HPDE6-E6E7 (cell line): ENCODE results near the gene EIF1B.

Experiments
- DNase-seq: peaks from one replicate; pipeline ENCODE4 v3.0.0; 2011; ENCODE audit warnings: missing footprints; ENCODE audit errors: extremely low spot score

Gene EIF1B

DNA sequence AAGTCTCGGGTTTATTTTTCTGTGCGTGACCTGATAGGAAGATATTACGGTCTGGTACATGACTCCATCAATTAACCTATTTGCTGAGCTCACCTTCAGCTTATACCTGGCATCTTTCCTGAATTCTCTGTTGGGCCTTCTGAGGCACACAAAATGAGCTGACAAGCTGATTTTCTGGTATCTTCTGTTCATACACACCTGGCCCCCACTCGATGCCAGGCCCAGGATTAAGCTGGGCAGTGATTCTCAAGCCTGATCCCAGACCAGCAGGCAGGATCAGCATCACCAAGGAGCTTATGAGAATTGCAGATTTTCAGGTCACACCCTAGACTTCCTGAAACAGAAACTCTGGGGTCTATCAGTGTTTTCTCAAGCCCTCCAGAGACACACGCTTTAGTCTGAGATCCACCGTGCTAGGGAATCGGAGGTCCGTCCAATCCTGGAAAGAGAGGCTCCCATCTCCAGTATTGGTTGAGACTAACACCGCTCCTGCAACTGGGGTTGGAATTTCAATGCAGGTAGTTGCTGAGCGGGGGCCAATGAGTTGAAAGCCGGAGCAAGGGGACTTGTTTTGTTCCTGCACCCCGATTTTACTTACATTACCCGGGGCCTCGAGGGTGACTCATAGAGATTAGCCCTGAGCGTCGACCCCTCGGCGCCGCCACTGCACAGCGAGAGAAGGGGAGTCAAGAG is 636 bp upstream of the EIF1B start:
- DNase-seq = no peak

- no peak for DNase-seq
These were observed 603 bp downstream of the EIF1B start for GRCh38 chr3:40309925-40310695.

DNA sequence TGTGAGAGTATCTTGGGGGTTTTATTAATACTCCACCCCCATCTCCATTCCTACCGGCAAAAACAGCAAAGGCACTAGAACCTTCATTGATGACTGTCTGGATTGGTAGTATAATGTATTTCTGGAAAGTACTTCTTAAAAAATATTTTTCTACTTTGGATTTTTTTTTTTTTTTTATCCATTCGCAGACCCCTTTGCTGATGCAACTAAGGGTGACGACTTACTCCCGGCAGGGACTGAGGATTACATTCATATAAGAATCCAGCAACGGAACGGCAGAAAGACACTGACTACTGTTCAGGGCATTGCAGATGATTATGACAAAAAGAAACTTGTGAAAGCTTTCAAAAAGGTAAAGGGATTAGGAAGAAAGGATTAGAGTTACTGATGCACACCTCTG is 1.2 kb downstream of the EIF1B start:
- DNase-seq = no peak

GRCh38 chr3:40312661-40313226 is 3.2 kb downstream of the EIF1B start:
- DNase-seq = no peak

GRCh38 chr3:40313975-40314860 is 4.7 kb downstream of the EIF1B start:
- no peak for DNase-seq

- DNase-seq = no peak
These were observed 7.8 kb downstream of the EIF1B start for GRCh38 chr3:40317061-40317855.

DNA sequence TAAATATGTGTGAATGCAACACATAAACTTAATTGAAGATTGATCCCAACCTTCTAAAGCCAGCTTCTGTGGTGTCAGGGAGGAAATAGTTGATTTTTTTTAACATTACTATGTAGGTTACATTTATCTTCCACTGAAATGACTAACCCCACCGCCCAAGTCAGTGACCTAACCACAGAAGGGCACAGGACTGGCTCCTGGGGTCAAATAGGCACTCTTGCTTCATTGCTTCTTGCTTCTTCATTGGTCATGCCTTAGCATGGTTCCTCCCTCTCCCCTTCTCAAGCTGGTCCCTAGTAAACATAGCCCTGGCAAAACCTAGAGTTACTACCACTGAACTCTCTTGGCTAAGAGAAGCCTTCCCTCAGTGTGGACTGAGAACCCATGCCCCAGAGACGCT is 12.3 kb downstream of the EIF1B start:
- no peak for DNase-seq

DNA sequence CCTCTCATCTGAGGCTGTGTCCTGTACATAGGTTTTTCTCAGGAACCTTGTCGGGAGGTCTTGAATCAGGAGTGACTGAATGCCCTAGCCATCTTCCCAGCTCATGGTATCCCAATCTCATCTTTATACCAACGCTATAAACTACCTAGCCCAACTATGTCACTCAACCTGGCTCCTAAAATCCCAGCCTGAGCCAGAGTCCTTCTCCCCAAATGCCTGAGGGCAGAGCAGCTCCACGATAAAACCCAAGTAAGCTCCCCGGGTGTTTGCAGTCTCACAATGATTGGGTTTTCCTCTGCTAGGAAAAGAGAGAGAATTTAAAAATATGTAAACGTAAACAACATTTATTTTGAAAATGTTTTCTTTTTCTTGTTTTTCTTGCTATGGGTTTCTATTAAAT is 14.4 kb downstream of the EIF1B start:
- DNase-seq = no peak

GRCh38 chr3:40324621-40325020 is 15.1 kb downstream of the EIF1B start:
- no peak for DNase-seq

- DNase-seq = no peak
These were observed 16.0 kb downstream of the EIF1B start for GRCh38 chr3:40325465-40325864.

DNA sequence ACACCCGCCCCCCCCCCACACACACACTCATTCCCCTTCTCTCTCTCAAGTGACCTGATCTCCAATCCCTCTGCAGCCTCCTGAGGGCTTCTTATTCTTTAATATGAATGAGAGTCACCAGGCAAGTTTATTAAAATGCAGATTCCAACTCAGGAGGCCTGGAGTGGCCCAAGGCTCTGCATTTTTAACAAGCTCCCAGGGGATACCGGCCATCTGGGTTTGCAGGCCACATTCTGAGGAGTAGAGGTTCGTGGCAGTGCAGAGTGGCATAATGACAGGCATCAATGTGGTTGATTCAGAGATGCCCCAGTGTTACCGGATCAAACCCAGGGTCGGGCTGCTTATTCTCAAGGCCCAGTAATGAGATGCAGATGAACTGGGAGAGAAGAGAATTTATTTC is 18.9 kb downstream of the EIF1B start:
- no peak for DNase-seq

GRCh38 chr3:40329071-40329470 is 19.6 kb downstream of the EIF1B start:
- no peak for DNase-seq

GRCh38 chr3:40332684-40333083 is 23.2 kb downstream of the EIF1B start:
- DNase-seq = no peak

GRCh38 chr3:40333416-40333815 is 23.9 kb downstream of the EIF1B start:
- no peak for DNase-seq

DNA sequence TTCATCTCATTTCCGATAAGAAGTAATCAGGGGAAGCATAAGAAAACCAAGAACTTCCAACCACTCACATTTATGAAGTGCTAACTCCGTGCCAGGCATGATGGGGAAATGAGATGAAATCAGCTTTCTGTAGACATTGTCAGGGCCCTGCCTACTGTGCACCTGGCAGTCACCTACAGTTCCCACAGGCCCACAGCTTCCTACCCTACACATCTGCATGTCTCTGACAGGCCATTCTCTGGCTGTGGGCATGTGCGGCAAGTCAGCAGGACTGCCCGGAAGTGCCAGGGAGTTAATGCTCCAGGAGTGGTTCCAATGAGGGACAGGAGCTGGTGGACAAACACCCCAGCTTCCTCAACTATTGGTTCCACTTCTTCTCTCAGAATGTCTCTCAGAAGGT is 24.3 kb downstream of the EIF1B start:
- no peak for DNase-seq

GRCh38 chr3:40336101-40336500 is 26.6 kb downstream of the EIF1B start:
- no peak for DNase-seq

GRCh38 chr3:40336511-40337135 is 27.1 kb downstream of the EIF1B start:
- no peak for DNase-seq

GRCh38 chr3:40337136-40338108 is 27.9 kb downstream of the EIF1B start:
- peak; percentile 15 for DNase-seq

DNA sequence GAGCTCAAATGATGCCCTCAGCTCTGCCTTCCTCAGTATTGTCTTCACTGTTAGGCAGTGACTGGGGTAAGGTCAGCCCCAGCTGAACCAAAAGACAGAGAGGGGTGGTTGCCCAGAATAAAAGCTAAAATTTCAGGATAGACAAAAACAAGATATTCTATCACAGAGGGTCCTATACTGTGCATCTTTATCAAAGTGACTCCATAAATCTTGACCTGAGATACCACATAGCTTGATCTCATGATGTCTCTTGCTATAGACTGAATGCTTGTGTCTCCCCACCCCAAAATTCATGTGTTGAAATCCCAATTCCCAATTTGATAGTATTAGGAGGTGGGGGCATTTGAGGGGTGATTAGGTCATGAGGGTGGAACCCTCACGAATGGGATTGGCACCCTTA is 30.4 kb downstream of the EIF1B start:
- DNase-seq = no peak
